HG03097 (cell line): ENCODE results near the gene GNA12.
"Not testable (repeated sequence)": the region's sequence is repeated elsewhere in the genome, so short reads cannot be mapped to it uniquely, and the experiment has no call there.

ENCODE experiments used
- ATAC-seq: cut with Tn5 transposase; IDR thresholded peaks from one replicate; pipeline ENCODE4 v1.9.1; 2021; ENCODE audit not compliant: unreplicated experiment, low FRiP score

The GNA12 gene

GRCh38 chr7:2705371-2706096, 138.6 kb downstream of the GNA12 start:
- ATAC-seq, result no peak

- no peak for ATAC-seq
Measured at GRCh38 chr7:2702594-2702957, 141.5 kb downstream of the GNA12 start.

GRCh38 chr7:2701832-2702593, 142.1 kb downstream of the GNA12 start:
- ATAC-seq, result no peak

- no peak for ATAC-seq
Measured at GRCh38 chr7:2701424-2701823, 142.7 kb downstream of the GNA12 start.

- no peak for ATAC-seq
Measured at GRCh38 chr7:2700141-2700850, 143.8 kb downstream of the GNA12 start.

- ATAC-seq, result no peak
Measured at GRCh38 chr7:2699289-2699620, 144.9 kb downstream of the GNA12 start.

GRCh38 chr7:2698581-2699288, 145.4 kb downstream of the GNA12 start:
- ATAC-seq, result peak; percentile 95

GRCh38 chr7:2694122-2694436, 150.0 kb downstream of the GNA12 start:
- not testable (repeated sequence) for ATAC-seq

- not testable (repeated sequence) for ATAC-seq
Measured at GRCh38 chr7:2693420-2694121, 150.5 kb downstream of the GNA12 start.

- ATAC-seq, result no peak
Measured at GRCh38 chr7:2692543-2692942, 151.6 kb downstream of the GNA12 start.

- ATAC-seq, result not testable (repeated sequence)
Measured at GRCh38 chr7:2691932-2692439, 152.1 kb downstream of the GNA12 start.

GRCh38 chr7:2691011-2691707, 152.9 kb downstream of the GNA12 start:
- no peak for ATAC-seq

- ATAC-seq, result no peak
Measured at GRCh38 chr7:2689951-2690705, 154.0 kb downstream of the GNA12 start.

GRCh38 chr7:2689343-2689847, 154.7 kb downstream of the GNA12 start:
- no peak for ATAC-seq

GRCh38 chr7:2688409-2689342, 155.4 kb downstream of the GNA12 start:
- peak; percentile 76 for ATAC-seq

- no peak for ATAC-seq
Measured at GRCh38 chr7:2687881-2688318, 156.2 kb downstream of the GNA12 start, which contains the start of gene AMZ1. TSS of gene AMZ1 (plus strand) at chr7:2688202. CDS start at chr7:2700452, 12,250 bp downstream.

GRCh38 chr7:2687338-2687869, 156.7 kb downstream of the GNA12 start:
- ATAC-seq, result no peak
